Fibroblast of pulmonary artery (primary cell): Measurements from ENCODE around the gene MVP.

Experiments used
- DNase-seq: peaks from one replicate; pipeline ENCODE4 v3.0.0-alpha.2; 2010; ENCODE audit warnings: low read depth
- H3K4me3 ChIP-seq: replicated peaks from 2 replicates; pipeline ENCODE4 v1.5.1; 2011; ENCODE audit warnings: low read depth, mild to moderate bottlenecking, control low read depth, low read length, moderate library complexity
- CTCF ChIP-seq: IDR thresholded peaks from 2 replicates; pipeline ENCODE4 v1.5.1; 2011; ENCODE audit warnings: mild to moderate bottlenecking, control low read depth, low read length, inconsistent platforms; ENCODE audit errors: missing control alignments

Gene MVP

GRCh38 chr16:29805232-29806098 is 14.8 kb upstream of the MVP start:
- peak; percentile 97 for DNase-seq
- peak overlapping the region; percentile 91 for H3K4me3 ChIP-seq

GRCh38 chr16:29806099-29806579 is 14.1 kb upstream of the MVP start, which contains the start of gene MAZ:
TSS of gene MAZ (plus strand) at chr16:29806529. CDS start at chr16:29806702, 173 bp downstream.
- peak within 1 kb of the TSS; percentile 91 for H3K4me3 ChIP-seq
- no peak for TF ChIP-seq CTCF

More at GRCh38 chr16:29805232-29806098, 14.8 kb upstream of the MVP start:
- TF ChIP-seq CTCF = no peak

GRCh38 chr16:29806641-29807425 is 13.4 kb upstream of the MVP start:
- DNase-seq = no peak
- no peak for TF ChIP-seq CTCF

More at GRCh38 chr16:29806099-29806579, 14.1 kb upstream of the MVP start, which contains the start of gene MAZ:
- DNase-seq = peak; percentile 94

GRCh38 chr16:29807426-29808218 is 12.6 kb upstream of the MVP start:
- DNase-seq = peak; percentile 95
- TF ChIP-seq CTCF = peak; percentile 42
- H3K4me3 ChIP-seq = peak overlapping the region; percentile 66

More at GRCh38 chr16:29806641-29807425, 13.4 kb upstream of the MVP start:
- H3K4me3 ChIP-seq = peak overlapping the region; percentile 66

- no peak for DNase-seq
- H3K4me3 ChIP-seq = peak overlapping the region; percentile 66
- no peak for TF ChIP-seq CTCF
Measured at GRCh38 chr16:29808219-29808900, 11.9 kb upstream of the MVP start.
